ENCODE results near the gene ZSWIM5. TPM values are rescaled to one million over a fixed set of nuclear protein-coding genes. Genes with fewer than 3 reads are reported as not detected.

Gene ZSWIM5
- total and polyA plus RNA-seq, 9 of the 15 experiments (the other 6 are each of a cell fraction or from before 2014, with no cell fraction given), result under 0.01 to 0.07 (median 0.03) TPM; not detected in 3

DNA sequence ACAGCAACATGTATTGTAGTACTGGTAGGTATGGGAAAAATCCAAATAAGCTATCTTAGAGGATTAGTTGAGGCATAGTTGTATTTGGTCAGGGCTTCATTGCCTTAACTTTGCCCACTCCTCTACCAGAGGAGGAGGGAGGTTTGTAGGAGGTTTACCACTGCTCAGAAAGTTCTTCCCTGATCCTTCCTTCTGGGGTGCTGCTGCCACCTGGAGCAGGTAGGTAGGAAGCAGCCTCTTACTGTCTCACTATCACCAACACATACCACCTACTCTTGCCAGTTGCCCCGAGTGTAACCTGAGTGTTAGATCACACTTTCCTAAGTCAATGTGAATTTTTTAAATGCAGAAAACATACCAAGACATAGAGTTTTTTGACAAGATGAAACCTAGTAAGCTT is 24.1 kb upstream of the ZSWIM5 start:
- no peaks in the 10 kb centered on the region for H3K9me3 ChIP-seq (replicated peaks; ENCODE audit: control insufficient read depth, insufficient read depth, low read depth, low read length)
- in situ Hi-C loops (cut with MboI), result no loop called here
- TF ChIP-seq DACH1 (IDR thresholded peaks at IDR 0.05; ENCODE audit: partially characterized antibody) (no peak), HMG20A (CRISPR knock-in tag; conservative IDR thresholded peaks at IDR 0.05) (no peak), MAFK (IDR thresholded peaks at IDR 0.05; ENCODE audit: low read length) (no peak), STAG1 (CRISPR knock-in tag; IDR thresholded peaks at IDR 0.05; ENCODE audit: borderline replicate concordance) (peak; percentile 21; the same call in 1 of the 2 replicates), RNF2 (IDR thresholded peaks at IDR 0.05) (no peak), SIRT6 (IDR thresholded peaks at IDR 0.05; ENCODE audit: low read depth, low read length) (no peak), NCOA4 (IDR thresholded peaks at IDR 0.05; ENCODE audit: partially characterized antibody) (no peak), GABPA (tag; conservative IDR thresholded peaks at IDR 0.05; ENCODE audit: low read depth) (no peak)
- TF ChIP-seq, protein P1, sequence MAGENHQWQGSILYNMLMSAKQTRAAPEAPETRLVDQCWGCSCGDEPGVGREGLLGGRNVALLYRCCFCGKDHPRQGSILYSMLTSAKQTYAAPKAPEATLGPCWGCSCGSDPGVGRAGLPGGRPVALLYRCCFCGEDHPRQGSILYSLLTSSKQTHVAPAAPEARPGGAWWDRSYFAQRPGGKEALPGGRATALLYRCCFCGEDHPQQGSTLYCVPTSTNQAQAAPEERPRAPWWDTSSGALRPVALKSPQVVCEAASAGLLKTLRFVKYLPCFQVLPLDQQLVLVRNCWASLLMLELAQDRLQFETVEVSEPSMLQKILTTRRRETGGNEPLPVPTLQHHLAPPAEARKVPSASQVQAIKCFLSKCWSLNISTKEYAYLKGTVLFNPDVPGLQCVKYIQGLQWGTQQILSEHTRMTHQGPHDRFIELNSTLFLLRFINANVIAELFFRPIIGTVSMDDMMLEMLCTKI (IDR thresholded peaks at IDR 0.05; ENCODE audit: partially characterized antibody), result no peak
- TF ChIP-seq, protein P2, sequence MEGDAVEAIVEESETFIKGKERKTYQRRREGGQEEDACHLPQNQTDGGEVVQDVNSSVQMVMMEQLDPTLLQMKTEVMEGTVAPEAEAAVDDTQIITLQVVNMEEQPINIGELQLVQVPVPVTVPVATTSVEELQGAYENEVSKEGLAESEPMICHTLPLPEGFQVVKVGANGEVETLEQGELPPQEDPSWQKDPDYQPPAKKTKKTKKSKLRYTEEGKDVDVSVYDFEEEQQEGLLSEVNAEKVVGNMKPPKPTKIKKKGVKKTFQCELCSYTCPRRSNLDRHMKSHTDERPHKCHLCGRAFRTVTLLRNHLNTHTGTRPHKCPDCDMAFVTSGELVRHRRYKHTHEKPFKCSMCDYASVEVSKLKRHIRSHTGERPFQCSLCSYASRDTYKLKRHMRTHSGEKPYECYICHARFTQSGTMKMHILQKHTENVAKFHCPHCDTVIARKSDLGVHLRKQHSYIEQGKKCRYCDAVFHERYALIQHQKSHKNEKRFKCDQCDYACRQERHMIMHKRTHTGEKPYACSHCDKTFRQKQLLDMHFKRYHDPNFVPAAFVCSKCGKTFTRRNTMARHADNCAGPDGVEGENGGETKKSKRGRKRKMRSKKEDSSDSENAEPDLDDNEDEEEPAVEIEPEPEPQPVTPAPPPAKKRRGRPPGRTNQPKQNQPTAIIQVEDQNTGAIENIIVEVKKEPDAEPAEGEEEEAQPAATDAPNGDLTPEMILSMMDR (IDR thresholded peaks at IDR 0.05 in 2 of 3, conservative IDR thresholded peaks at IDR 0.05 in 1 of 3; ENCODE audit: insufficient read depth in 2 of 3, low read depth in 1 of 3, low read length in 3 of 3), result peak in 2 of 3 experiments; percentile 18 to 37; a peak in 1 of 6 replicates
- TF ChIP-seq, protein P3, sequence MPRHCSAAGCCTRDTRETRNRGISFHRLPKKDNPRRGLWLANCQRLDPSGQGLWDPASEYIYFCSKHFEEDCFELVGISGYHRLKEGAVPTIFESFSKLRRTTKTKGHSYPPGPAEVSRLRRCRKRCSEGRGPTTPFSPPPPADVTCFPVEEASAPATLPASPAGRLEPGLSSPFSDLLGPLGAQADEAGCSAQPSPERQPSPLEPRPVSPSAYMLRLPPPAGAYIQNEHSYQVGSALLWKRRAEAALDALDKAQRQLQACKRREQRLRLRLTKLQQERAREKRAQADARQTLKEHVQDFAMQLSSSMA (CRISPR knock-in tag; IDR thresholded peaks at IDR 0.05), result no peak

More for the DNA sequence above, 24.1 kb upstream of the ZSWIM5 start:
- ChIA-PET POLR2A (no interaction called here), CTCF (ENCODE audit: low intra/inter-chr PET ratio) (interaction anchor here (1.5 kb wide), 1 partner anchor 215 kb away, joined by 5 read pairs; no protein-coding TSS in a partner anchor)
- Histone ChIP-seq H3K4me2 (ENCODE audit: insufficient read depth, low read length) (no peak overlapping the region), H3K9me1 (ENCODE audit: control insufficient read depth, insufficient read depth, low read length) (no peaks in the 10 kb centered on the region), H3K79me2 (ENCODE audit: control insufficient read depth, insufficient read depth, low read length) (no peaks in the 10 kb centered on the region), H3K27ac (ENCODE audit: extremely low read depth, low read depth, low read length) (no peak overlapping the region), H3K4me1 (replicated peaks in 1 of 2; ENCODE audit: control insufficient read depth in 2 of 2, insufficient read depth in 2 of 2, low read length in 2 of 2) (no peaks in the 10 kb centered on the region), H2AFZ (ENCODE audit: low read depth, low read length) (no peak overlapping the region), H3K9ac (ENCODE audit: insufficient read depth in 1 of 2, low read depth in 2 of 2, low read length in 2 of 2) (no peak overlapping the region), H3K27me3 (ENCODE audit: control insufficient read depth in 2 of 2, insufficient read depth in 2 of 2, low read length in 2 of 2) (peaks cover 13 to 20% of the 10 kb centered on the region in 2 experiments; a peak in 4 of 5 replicates), H3K36me3 (ENCODE audit: control insufficient read depth, insufficient read depth, low read length) (no peaks in the 10 kb centered on the region), H3K4me3 (no peak overlapping the region), H4K20me1 (replicated peaks; ENCODE audit: control insufficient read depth, insufficient read depth, low read length) (no peaks in the 10 kb centered on the region)
- no peak for FAIRE-seq
- 0% methylated on average over 1 of the region's 1 CpG for WGBS (ENCODE audit: insufficient coverage, low coverage, missing lambda C conversion rate)
- no TSS peak for BruUV-seq (replicated peaks)
- peak; percentile 65 for ATAC-seq
- peak in 1 of 4 experiments; percentile 12 for DNase-seq (ENCODE audit: extremely low read depth in 1 of 4, low spot score in 3 of 4)
- intact Hi-C loops (cut with micrococcal nuclease), result loop anchor here (5.0 kb wide), 1 partner anchor 72 kb away; no protein-coding TSS in a partner anchor
